GM19035 (cell line): ENCODE results near the gene CLPTM1.

Source experiments
- ATAC-seq: cut with Tn5 transposase; IDR thresholded peaks from one replicate; pipeline ENCODE4 v1.9.1; 2021; ENCODE audit not compliant: unreplicated experiment

The CLPTM1 gene

GRCh38 chr19:45008552-45008951, 53.4 kb downstream of the CLPTM1 start:
- ATAC-seq: no peak

- no peak for ATAC-seq
These were observed 54.6 kb downstream of the CLPTM1 start for GRCh38 chr19:45009625-45010255.

- ATAC-seq: no peak
These were observed 55.1 kb downstream of the CLPTM1 start for GRCh38 chr19:45010306-45010705.

GRCh38 chr19:45011959-45012358, 56.8 kb downstream of the CLPTM1 start:
- ATAC-seq: no peak

- ATAC-seq: peak; percentile 82
These were observed 61.5 kb downstream of the CLPTM1 start for GRCh38 chr19:45016388-45017314.

GRCh38 chr19:45019187-45019586, 64.0 kb downstream of the CLPTM1 start:
- no peak for ATAC-seq

GRCh38 chr19:45020071-45020470, 64.9 kb downstream of the CLPTM1 start:
- no peak for ATAC-seq

- ATAC-seq: no peak
These were observed 66.8 kb downstream of the CLPTM1 start for GRCh38 chr19:45021971-45022370.

GRCh38 chr19:45023048-45023447, 67.9 kb downstream of the CLPTM1 start:
- ATAC-seq: no peak

GRCh38 chr19:45025264-45025663, 70.1 kb downstream of the CLPTM1 start:
- no peak for ATAC-seq

- no peak for ATAC-seq
These were observed 72.2 kb downstream of the CLPTM1 start for GRCh38 chr19:45027371-45027770.

- no peak for ATAC-seq
These were observed 75.6 kb downstream of the CLPTM1 start for GRCh38 chr19:45030825-45031224.

GRCh38 chr19:45032421-45032820, 77.2 kb downstream of the CLPTM1 start:
- ATAC-seq: no peak

- ATAC-seq: no peak
These were observed 80.6 kb downstream of the CLPTM1 start for GRCh38 chr19:45035755-45036154.

GRCh38 chr19:45037393-45038169, 82.4 kb downstream of the CLPTM1 start:
- no peak for ATAC-seq

- ATAC-seq: peak; percentile 88
These were observed 84.0 kb downstream of the CLPTM1 start, which contains the start of gene CLASRP for GRCh38 chr19:45038931-45039893. Gene CLASRP (plus strand): TSS chr19:45039045. CDS start chr19:45040213, 1,168 bp downstream.

- ATAC-seq: no peak
These were observed 85.0 kb downstream of the CLPTM1 start for GRCh38 chr19:45040059-45040771.

- ATAC-seq: no peak
These were observed 85.9 kb downstream of the CLPTM1 start for GRCh38 chr19:45041125-45041524.
